HepG2 (cell line): Measurements from ENCODE around the gene SEBOX. TPM values are rescaled to one million over a fixed set of nuclear protein-coding genes. Genes with fewer than 3 reads are reported as not detected.

Experiments
- ATM ChIP-seq: fragments of 450-650 bp; IDR thresholded peaks from 2 replicates; pipeline ENCODE4 v1.7.1; 2017; ENCODE audit warnings: mild to moderate bottlenecking, borderline replicate concordance
- CBFB ChIP-seq: sonication (generic); formaldehyde crosslinking; IDR thresholded peaks from 2 replicates; pipeline ENCODE4 v1.4.0; 2020; ENCODE audit warnings: missing genetic modification reagents
- CCDC6 ChIP-seq: sonication (generic); formaldehyde crosslinking; IDR thresholded peaks from 2 replicates; pipeline ENCODE4 v1.8.1; 2022; ENCODE audit warnings: mild to moderate bottlenecking, missing genetic modification reagents, moderate library complexity
- DZIP1 ChIP-seq: sonication (generic); formaldehyde crosslinking; IDR thresholded peaks from 2 replicates; pipeline ENCODE4 v1.5.0; 2020; ENCODE audit warnings: mild to moderate bottlenecking, missing genetic modification reagents
- ELF3 ChIP-seq: IDR thresholded peaks from 2 replicates; pipeline ENCODE4 v1.6.1; 2016; ENCODE audit warnings: missing genetic modification reagents, missing compliant biosample characterization
- ESRRA ChIP-seq: sonication (generic); formaldehyde crosslinking; IDR thresholded peaks from 2 replicates; pipeline ENCODE4 v1.5.1; 2020; ENCODE audit warnings: mild to moderate bottlenecking, low read depth, missing genetic modification reagents
- FOSL1 ChIP-seq: sonication (generic); formaldehyde crosslinking; IDR thresholded peaks from 2 replicates; pipeline ENCODE4 v1.9.0; 2021; ENCODE audit warnings: missing genetic modification reagents, borderline replicate concordance
- GATAD2A ChIP-seq: IDR thresholded peaks from 2 replicates; pipeline ENCODE4 v1.6.1; 2016
- GMEB1 ChIP-seq: sonication (generic); formaldehyde crosslinking; IDR thresholded peaks from 2 replicates; pipeline ENCODE4 v1.5.1; 2020; ENCODE audit warnings: missing genetic modification reagents, mild to moderate bottlenecking, borderline replicate concordance
- HMG20A ChIP-seq: IDR thresholded peaks from 2 replicates; pipeline ENCODE4 v1.6.1; 2016; ENCODE audit warnings: borderline replicate concordance
- JUNB ChIP-seq: sonication (generic); formaldehyde crosslinking; IDR thresholded peaks from 2 replicates; pipeline ENCODE4 v1.8.0; 2022; ENCODE audit warnings: missing genetic modification reagents, mild to moderate bottlenecking, borderline replicate concordance
- MTF1 ChIP-seq: sonication (generic); formaldehyde crosslinking; IDR thresholded peaks from 2 replicates; pipeline ENCODE4 v1.5.0; 2020; ENCODE audit warnings: missing genetic modification reagents
- NKX3-1 ChIP-seq: sonication (generic); formaldehyde crosslinking; IDR thresholded peaks from 2 replicates; pipeline ENCODE4 v1.5.0; 2020; ENCODE audit warnings: missing genetic modification reagents
- POGK ChIP-seq: sonication (generic); formaldehyde crosslinking; conservative IDR thresholded peaks from 2 replicates; pipeline ENCODE4 v1.8.0; 2022; ENCODE audit warnings: mild to moderate bottlenecking, moderate library complexity, missing genetic modification reagents
- RELA ChIP-seq: sonication (generic); formaldehyde crosslinking; IDR thresholded peaks from 2 replicates; pipeline ENCODE4 v1.4.0; 2020; ENCODE audit warnings: missing genetic modification reagents
- SMARCC2 ChIP-seq: fragments of 450-650 bp; IDR thresholded peaks from 2 replicates; pipeline ENCODE4 v1.6.1; 2017; ENCODE audit warnings: antibody characterized with exemption, mild to moderate bottlenecking
- TCF12 ChIP-seq, 2 experiments: fragments of 450-650 bp in 1 of 2; sonication (generic) in 1 of 2; formaldehyde crosslinking in 1 of 2; IDR thresholded peaks; 2 replicates each; pipeline versions ENCODE4 v1.6.1 to v1.8.0; 2017 to 2022; ENCODE audit warnings: antibody characterized with exemption in 1 of 2, mild to moderate bottlenecking in 1 of 2, missing genetic modification reagents in 1 of 2, moderate library complexity in 1 of 2
- YEATS4 ChIP-seq: sonication (generic); formaldehyde crosslinking; IDR thresholded peaks from 2 replicates; pipeline ENCODE4 v1.4.0; 2020; ENCODE audit warnings: missing genetic modification reagents, borderline replicate concordance
- ZBTB38 ChIP-seq: sonication (generic); formaldehyde crosslinking; IDR thresholded peaks from 2 replicates; pipeline ENCODE4 v1.5.1; 2020; ENCODE audit warnings: mild to moderate bottlenecking, missing genetic modification reagents
- ZFX ChIP-seq: sonication (generic); formaldehyde crosslinking; IDR thresholded peaks from 2 replicates; pipeline ENCODE4 v1.4.0; 2020; ENCODE audit warnings: mild to moderate bottlenecking, low read depth, missing genetic modification reagents, moderate library complexity
- ZNF10 ChIP-seq: sonication (generic); formaldehyde crosslinking; IDR thresholded peaks from 2 replicates; pipeline ENCODE4 v1.4.0; 2020; ENCODE audit warnings: mild to moderate bottlenecking, low read depth, missing genetic modification reagents, borderline replicate concordance
- ZNF639 ChIP-seq: conservative IDR thresholded peaks from 2 replicates; pipeline ENCODE4 v1.6.1; 2018; ENCODE audit warnings: missing genetic modification reagents
- ZNF652 ChIP-seq: IDR thresholded peaks from 2 replicates; pipeline ENCODE4 v1.6.1; 2016; ENCODE audit warnings: low read depth, borderline replicate concordance
- ZNF790 ChIP-seq: sonication (generic); formaldehyde crosslinking; IDR thresholded peaks from 2 replicates; pipeline ENCODE4 v1.8.0; 2022; ENCODE audit warnings: missing genetic modification reagents, mild to moderate bottlenecking, borderline replicate concordance
- polyA plus RNA-seq, 8 experiments: library from polyadenylated mRNA; depleted of rRNA in 3 of 8; stranded (reverse) in 7 of 8; unstranded in 1 of 8; fragments of >200 nt; fragmentation: Illumina TruSeq in 4 of 8; extraction: Trizol in 4 of 8; gene quantifications; 2 replicates each; pipeline versions ENCODE4 v1.2.1 to v1.2.3, GENCODE V29; 2011 to 2016; ENCODE audit warnings: low read depth in 4 of 8, missing spikeins in 1 of 8, mixed read lengths in 1 of 8; ENCODE audit not compliant: insufficient read depth in 1 of 8
- total RNA-seq, 5 experiments: library from RNA; depleted of rRNA; stranded (reverse); fragments of >200 nt; fragmentation: Illumina TruSeq; extraction: Trizol; gene quantifications; 2 replicates each; pipeline ENCODE4 v1.2.3, GENCODE V29; 2016; ENCODE audit warnings: low read depth in 1 of 5

The SEBOX gene
- total and polyA plus RNA-seq, 2 of the 13 experiments (the other 11 are each of a cell fraction or from before 2014, with no cell fraction given): not detected

GRCh38 chr17:28346746-28347246 lies 18.2 kb downstream of the SEBOX start (continued):
- TF ChIP-seq YEATS4 (CRISPR knock-in tag) (no peak), SMARCC2 (no peak), ZNF639 (0 out of 2 replicates have a peak, but pooled peaks have one; percentile 33), ZBTB38 (CRISPR knock-in tag) (peak; percentile 65; the same call in 1 of the 2 replicates), ATM (no peak), ZNF790 (CRISPR knock-in tag) (no peak), HMG20A (peak; percentile 29; the same call in 1 of the 2 replicates), GATAD2A (CRISPR knock-in tag) (peak; percentile 60; the same call in 1 of the 2 replicates), NKX3-1 (CRISPR knock-in tag) (no peak), FOSL1 (CRISPR knock-in tag) (no peak), ZFX (peak; percentile 78), CBFB (CRISPR knock-in tag) (no peak), ZNF652 (peak; percentile 39; the same call in 1 of the 2 replicates), RELA (CRISPR knock-in tag) (no peak), POGK (CRISPR knock-in tag) (no peak), MTF1 (no peak), ELF3 (0 out of 2 replicates have a peak, but pooled peaks have one; percentile 33), ESRRA (CRISPR knock-in tag) (peak; percentile 79; the same call in 1 of the 2 replicates), TCF12 (IDR thresholded peaks at IDR 0.05) (no peak), TCF12 (CRISPR knock-in tag; IDR thresholded peaks at IDR 0.05) (no peak), ZNF10 (CRISPR knock-in tag) (no peak), CCDC6 (CRISPR knock-in tag) (no peak), JUNB (CRISPR knock-in tag) (no peak), DZIP1 (no peak), GMEB1 (no peak)
